Stimulated activated CD4-positive, alpha-beta T cell treated with anti-CD3 and anti-CD28 coated beads, TNF-alpha, amount 100 ng/mL, for 4 hours (primary cell): ENCODE data around the gene UBXN10.

ENCODE experiments used
- DNase-seq, 3 experiments: peaks; one replicate each; pipeline ENCODE4 v3.0.0-alpha.2; 2020; ENCODE audit warnings: low read depth in 3 of 3

The UBXN10 gene, protein sequence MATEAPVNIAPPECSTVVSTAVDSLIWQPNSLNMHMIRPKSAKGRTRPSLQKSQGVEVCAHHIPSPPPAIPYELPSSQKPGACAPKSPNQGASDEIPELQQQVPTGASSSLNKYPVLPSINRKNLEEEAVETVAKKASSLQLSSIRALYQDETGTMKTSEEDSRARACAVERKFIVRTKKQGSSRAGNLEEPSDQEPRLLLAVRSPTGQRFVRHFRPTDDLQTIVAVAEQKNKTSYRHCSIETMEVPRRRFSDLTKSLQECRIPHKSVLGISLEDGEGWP

DNA sequence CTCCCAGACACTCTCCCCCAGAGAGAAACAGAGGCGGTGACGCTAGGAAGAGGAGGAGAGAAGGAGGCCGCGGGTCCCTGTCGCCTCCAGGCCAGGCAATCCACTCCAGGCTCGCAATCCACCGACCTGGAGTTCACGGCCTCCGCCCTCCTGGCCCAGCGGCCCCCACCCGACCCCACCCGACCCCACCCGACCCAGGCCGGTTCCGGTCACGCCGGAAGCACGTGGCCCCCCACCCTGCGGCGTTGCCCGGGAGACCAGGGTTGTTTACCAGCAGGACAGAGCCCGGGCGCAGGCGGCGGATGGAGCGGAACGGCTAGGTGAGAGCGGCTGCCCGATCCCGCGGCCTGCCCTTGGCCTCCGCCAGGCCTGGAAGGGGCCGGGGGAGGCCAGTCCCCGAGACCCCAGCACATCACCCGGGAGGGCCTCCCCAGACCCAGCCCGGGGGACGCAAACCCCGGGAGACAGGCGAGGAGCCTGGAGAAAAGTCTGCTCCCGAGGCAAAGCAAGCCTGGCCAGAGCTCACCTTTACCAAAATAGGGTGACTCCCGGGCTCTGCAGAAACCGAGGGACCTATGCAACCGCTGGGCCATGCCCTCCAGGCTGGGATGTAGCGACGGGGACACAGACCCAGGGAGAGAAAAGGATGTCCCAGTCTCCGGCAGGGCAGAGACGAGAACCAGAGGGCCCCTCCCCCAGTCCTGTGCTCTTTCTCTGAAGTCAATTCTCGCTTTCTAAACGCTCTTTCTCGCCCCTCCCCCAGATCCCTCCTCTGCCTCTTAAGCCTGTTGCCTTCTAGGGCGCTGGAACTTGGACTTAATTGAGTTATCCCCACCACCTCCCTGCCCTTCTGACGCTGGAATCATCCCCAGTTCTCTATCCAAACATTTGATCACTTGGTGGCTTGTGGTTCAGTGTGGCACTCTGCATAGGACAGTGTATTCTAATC, at the start of gene UBXN10, which contains the start of gene PLA2G2C:
UBXN10 (plus strand) TSS at position 263 of the 949 bp plus-strand sequence. CDS start 4,466 bp downstream, outside the sequence.
PLA2G2C (minus strand) TSS at position 685 of the 949 bp plus-strand sequence. CDS start 9,155 bp downstream, outside the sequence.
- DNase-seq: peak; percentile 23 to 43 (median 28)

DNA sequence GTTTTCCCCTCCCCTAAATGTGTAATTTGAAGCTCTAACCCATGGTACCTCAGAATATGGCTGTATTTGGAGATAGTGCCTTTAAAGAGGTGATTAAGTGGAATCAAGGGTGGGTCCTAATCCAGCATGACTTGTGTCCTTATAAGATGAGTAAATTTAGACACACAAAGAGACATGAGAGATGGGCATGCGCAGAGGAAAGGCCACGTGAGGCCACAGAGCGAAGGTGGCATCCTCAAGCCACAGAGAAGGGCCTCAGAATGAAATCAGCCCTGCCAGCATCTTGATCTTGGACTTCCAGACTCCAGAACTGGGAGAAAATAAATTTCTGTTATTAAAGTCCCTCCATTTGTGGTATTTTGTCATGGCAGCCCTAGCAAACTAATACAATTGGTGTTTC, 49.6 kb upstream of the UBXN10 start:
- DNase-seq: no peak

DNA sequence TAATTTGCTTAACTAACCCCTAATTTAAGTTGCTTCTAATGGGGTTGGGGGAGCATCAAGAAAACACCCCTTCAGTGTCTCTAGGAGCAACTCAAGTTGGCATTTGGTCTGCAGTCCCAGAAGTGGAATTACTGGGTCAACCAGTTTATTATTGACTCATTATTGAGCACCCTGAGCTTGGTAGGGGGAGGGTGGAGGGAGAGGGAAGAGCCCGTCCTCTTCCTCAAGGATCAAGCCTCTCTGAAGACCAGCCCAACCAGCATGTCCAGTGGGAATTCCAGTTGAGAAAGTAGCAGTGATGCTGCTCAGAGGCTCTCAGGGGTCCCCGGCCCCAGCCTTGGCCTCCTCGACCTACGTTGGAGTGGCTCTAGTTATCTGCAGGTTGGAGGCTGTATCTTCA, 48.8 kb upstream of the UBXN10 start:
- DNase-seq: no peak

DNA sequence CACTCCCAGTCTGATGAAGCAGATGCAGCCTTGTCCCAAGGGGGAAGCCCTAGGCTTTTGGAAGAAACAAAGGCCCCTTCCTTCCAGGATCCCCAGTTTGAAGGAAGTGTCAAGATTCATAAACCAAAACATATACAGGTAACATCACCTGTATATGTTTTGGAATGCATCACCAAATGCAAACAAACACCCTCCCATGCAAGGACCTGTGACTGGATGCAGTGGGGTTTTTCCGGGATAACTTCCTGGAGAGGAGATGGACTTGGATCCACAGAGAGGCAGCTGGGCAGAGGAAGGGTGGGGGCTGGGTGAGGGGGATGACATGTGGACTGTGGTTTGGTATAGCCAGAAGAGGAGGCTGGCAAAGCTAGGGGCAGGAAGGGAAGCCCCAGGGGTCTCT, 48.3 kb upstream of the UBXN10 start:
- no peak for DNase-seq

DNA sequence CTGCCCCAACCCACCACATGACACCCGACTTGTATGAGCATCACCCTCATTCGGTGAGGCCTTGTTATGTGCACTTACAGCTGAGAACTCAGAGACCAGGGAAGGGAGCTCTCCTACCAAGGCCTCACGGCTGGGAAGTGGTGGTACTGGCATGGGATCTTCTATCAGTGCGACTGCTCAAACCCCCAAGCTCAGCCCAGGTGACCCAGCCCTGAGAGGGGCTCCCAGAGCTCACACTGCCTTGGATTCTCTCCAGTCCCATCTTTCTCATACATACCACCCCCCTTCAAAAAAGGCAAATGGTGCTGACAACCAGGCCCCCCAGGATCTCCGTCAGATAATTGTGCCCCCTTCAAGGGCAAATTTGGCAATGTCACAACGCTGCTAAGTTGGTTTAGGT, 47.5 kb upstream of the UBXN10 start:
- no peak for DNase-seq

DNA sequence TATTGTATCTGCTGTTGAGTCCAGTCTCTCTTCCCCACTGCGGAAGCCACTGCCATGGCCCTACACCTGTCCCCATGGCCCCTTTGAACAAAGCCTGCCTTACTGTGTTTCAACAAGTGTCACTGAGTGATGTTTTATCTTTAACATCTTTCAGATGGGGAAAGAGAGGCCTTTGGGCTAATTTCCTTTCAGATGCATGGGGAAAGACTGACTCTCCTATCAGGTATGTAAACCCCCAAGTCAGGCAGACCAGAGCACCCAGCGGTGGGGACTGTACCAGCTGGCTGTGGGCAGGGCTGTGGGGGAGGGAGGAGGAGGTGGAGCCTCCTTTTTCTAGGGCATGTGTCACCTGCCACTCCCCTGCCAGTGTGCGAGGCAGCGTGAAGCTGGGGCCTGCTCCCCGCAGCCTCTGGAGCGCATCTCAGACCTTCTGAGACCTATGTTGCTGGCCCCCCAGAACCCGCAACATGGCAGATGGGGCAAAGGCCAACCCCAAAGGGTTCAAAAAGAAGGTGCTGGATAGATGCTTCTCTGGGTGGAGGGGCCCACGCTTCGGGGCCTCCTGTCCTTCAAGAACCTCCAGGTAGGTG, 46.8 kb upstream of the UBXN10 start, which contains the start of gene PLA2G2F:
PLA2G2F (plus strand) TSS at position 363 of the 590 bp plus-strand sequence; CDS start at position 468, 105 bp downstream.
- no peak for DNase-seq

DNA sequence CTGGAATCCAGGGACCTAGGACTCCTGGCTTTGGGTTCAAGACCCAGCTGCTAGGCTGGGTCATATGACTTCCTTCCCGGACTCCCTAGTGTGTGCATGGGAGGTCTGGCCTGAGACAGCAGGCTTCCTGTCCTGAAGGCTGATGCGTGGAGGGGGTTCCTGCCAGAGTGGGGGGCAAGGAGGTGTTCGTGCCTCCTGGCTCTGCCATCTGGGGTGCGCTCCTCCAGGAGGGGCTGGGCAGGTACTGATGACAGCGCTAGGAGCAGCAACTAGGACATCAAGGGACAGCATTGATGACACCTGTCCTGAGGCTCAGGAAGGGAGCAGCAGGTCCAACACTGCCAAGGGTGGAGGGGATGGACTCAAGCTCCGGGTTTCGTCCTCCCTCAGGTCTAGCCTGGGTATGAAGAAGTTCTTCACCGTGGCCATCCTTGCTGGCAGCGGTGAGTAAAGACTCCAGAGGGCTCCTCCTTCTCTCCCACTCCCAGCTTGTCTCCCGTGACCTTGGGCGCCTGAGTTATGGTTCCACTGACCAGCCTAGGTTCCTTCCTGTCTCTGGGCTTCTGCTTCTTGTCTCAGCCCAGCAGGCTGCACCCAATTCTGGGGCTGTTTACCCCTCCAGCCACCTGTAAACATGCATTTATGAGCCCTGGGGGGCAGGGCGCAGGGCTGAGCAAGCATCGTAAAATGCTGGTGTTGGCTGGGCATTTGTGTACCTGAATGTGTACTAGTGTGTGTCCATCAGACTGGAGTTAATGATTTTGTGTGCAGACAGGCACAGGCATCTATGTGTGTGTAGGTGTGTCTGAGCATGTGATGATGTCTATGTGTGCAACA, 45.9 kb upstream of the UBXN10 start:
- no peak for DNase-seq

DNA sequence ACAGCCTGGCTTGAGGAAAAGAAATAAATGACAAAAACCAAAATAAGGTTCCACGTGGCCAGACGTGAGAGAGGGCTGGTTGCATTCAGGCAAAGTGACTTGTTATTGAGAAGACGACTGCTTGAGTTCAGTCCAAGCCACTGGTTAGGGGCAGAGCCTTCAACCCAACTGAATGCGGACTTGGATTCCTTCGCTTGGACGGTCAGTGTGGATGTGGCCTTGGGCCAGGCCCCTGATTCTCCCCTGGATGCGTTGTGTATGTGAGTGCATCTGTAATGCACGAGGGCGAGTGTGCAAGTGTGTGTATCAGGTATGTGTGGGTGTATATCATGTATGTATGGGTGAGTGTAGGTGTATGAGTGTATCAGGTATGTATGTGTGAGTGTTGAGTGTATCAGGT, 44.9 kb upstream of the UBXN10 start:
- no peak for DNase-seq

DNA sequence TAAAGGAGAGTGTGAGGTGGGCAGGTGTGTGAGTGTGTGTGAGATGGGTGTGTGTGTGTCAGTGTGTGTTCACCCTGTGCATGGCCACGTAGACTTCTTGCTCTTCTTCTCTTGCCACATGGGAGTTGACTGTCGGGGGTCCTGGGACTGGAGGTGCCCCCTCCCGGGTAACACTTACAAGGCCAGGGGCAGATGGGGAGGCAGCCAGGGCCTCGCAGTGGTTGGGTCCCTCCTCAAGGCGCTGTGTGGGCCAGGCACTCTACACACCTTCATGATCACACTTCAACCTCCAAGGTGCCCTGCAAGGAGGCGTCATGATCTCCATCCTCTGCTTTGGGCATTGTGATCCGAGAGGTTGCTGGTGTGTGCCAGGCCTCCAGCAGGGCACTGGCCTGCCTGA, 44.4 kb upstream of the UBXN10 start:
- DNase-seq: no peak

DNA sequence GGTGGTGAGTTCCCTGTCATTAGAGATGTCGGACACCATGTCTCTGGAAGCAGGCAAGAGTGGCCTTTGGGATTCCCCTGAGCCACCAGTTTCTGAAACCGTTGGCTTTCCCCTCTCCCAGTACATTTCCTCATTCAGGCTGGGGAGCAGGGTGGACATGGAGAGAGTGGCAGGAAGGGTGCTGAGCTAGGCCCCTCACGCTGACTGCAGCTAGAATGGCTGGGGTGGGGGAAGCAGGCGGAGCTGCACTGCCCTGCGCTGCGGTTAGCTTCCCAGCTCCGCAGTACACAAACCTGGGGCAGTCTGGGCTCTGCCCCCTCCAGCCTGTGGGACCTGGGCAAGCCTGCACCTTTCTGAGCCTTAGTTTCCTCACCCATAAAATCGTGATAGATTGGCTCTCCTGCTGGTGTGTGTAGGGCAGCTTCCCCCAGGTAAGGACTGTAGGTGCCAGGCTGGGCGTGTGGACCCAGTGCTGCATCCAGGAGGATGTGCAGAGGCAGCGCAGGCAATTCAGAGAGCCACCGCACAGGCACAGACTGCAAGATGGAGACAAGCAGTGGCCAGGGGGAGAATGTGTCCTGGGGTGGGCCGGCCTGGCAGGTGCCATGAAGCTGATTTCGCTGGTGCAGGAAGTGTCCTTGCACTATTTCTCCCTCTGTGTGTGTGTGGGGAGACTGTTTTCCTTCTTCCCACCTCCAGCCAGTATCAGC, 43.7 kb upstream of the UBXN10 start:
- DNase-seq: no peak

DNA sequence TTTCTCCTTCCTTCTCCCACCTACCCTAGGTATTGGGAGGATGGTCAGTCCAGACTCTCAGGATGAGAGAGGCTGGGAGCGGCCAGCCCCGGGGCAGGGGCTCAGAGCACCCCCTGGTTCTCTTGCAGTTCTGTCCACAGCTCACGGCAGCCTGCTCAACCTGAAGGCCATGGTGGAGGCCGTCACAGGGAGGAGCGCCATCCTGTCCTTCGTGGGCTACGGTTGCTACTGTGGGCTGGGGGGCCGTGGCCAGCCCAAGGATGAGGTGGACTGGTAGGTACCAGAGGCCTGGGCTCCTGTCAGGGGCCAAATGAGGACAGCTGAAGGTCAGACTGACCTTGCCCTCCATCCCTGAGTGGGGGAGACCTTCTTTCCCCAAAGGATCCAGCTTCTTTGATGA, 42.6 kb upstream of the UBXN10 start:
- no peak for DNase-seq

DNA sequence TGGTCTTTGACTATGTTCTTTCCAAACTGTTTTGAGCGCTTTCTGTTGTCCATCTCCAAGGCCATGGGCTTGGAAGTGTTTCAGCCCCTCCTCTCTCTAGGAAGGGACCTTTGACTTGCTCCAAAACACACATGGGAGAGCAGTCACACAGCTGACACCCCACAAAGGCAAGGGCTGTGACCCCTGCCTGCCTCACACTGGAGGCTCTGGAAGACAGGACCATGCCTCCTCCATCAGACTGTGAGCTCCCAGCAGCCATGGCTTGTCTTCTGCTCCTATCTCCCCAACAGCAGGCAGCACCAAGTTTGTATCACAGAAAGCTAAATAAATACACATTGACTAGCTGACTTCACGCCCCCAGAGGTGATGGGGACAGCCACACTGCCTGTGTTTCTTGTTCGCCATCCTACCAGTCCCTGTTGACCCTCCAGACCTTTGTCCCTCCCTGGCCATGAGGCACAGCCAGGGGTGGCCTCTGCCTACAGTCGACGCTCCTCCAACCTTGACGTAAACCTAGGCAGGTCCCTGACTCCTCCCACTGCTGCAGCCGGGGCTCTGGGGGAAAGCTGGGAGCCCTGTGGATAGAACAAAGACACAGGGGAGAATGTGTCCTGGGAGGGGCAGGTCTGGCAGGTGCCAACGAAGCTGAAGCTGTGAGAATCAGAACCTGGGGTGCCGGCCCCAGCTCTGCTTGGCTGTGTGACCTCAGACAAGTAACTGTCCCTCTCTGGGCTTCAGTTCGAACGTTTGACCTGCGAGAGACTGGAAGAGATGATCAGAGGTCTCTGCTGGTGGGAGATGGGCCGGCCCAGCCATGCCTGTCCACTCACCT, 41.9 kb upstream of the UBXN10 start:
- DNase-seq: no peak

DNA sequence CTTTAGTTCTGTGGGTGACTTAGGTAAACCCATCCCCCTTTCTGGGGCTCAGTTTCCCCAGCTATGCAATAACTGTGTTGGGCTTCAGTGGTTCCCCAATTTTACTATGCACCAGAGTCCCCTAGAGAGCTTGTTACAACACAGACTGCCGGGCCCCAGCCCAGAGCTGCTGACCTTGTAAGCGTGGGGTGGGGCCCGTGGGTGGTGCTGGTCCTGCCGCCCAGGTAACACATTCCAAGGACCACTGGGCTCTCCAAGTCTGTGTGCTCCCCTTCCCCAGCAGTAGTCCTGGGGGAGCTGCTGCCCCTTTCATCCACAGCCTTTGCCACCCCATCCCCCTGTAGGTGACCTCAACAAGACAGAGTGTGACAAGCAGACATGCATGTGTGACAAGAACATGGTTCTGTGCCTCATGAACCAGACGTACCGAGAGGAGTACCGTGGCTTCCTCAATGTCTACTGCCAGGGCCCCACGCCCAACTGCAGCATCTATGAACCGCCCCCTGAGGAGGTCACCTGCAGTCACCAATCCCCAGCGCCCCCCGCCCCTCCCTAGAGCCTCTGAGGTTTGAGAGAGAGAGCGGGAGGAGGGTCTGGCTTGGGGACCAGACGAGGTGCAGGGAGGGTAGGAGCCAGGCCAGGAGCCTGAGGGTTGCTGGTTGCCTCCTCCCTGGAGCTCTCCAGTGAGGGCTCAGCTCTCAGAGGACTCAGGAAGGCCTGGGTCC, 37.9 kb upstream of the UBXN10 start:
- no peak for DNase-seq

DNA sequence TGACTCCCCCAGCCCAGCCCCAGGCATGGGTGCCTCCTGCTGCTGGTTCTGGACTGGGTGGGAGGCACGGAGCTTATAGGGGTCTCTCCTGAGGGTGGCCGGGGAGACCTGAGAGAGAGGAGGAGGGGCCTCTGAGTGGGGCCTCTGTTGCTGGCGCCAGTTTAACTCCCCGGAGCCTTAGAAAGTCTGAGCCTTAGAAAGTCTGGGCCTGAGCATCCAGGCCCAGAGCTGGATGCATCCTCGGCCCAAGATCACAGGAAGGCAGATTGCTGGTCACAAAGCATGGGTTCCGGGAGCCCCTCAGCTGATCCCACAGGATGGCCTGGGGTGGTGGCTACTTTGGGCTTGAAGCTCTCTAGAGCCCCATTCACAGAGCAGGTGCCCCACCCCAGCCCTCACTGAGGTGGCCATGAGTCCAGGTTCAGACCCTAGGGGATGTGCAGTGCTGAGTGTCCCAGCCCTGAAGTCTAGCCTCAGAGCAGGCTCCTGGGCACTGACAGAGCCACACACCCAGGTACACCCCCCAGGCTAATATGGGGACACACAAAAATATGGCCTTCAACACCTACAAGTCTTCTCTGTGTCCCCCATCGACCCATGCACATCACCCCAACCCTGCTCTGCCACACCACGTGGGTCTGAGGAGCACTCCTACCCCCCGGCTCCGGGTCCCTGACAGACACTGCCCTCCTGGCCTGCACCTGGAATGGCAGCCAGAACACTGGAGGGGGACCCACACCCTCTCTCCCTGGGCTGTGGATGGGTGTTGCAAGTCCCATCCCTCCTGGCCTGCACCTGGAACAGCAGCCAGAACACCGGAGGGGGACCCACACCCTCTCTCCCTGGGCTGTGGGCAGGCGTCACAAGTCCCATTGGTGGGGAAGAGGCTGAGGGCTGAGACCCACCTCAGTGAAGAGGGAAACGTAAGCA, 37.1 kb upstream of the UBXN10 start:
- no peak for DNase-seq

DNA sequence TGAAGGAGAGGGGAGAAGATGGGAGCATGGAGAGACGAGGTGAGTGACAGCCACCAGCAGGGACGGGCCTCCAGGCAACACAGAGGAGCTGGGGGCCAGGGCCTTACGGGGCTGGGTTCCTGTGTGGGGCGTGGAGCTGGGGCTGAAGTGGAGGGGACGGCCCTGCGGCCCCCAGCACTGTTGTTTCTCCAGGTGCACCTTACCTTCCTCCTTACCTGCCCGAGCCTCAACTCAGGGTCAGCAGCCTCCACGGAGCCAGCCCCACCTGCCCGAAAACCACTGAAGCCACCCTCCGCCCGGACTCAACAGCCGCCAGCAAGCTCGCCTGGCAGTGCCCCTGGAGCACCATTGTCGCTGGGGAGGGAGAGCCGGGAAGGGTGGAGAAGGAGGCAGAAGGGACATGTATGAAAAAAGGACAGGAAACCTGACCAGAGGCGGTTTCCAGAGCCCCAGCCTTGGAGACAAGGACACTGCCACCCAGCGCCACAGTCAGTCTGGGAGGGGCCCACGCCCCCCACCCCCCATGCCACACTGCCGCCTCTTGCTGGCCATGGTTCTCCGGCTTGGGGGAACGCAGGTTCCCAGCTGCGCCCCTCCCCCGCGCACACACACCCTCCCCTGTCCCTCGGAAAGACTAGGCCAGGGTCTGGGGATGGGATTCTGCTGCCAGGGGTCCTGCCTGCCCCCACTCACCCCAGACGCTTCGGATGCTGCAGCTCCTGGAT, 36.1 kb upstream of the UBXN10 start:
- DNase-seq: no peak

DNA sequence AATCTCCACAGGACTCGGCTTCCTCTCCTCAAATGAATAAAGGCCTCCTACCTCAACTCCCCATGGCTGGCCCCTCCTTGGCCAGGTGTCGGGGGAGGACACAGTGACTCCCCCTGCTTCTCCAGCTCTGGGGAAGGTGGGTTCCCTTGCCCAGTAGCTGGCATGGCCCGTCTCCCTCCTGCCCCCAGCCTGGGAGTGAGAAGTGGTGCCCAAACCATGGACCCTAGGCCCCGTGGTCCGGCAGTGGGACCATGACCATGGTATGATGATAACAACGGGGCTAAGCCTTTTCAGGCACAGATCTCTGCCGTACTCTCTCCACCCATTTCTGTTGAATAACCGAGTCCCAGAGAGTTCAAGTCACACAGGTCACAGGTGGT, 35.6 kb upstream of the UBXN10 start:
- DNase-seq: no peak

DNA sequence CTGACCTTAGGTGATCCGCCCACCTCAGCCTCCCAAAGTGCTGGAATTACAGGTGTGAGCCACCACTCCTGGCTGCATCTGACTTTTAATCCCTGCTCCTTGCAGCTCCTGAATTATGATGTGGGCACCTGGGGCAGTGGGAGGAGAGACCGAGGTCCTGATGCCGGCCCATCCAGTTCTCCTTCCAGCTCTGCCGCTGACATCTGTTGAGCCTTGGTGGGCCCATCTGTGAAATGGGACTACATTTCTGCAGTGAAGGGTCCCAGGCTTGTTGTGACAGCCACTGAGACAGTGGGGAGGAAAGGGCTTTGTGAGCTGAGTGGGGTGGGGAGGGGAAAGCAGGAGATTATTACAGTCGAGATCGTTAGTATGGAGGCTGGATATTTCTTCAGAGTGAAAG, 34.9 kb upstream of the UBXN10 start:
- no peak for DNase-seq
